Measurements from ENCODE around the gene OSCAR.

OSCAR gene

GRCh38 chr19:54081032-54081431, 19.6 kb downstream of the OSCAR start, which contains the start of gene TARM1:
TARM1 (minus strand) TSS chr19:54081365; CDS start chr19:54081340, 25 bp downstream.
- no peak for DNase-seq

- no peak for DNase-seq
Observed at GRCh38 chr19:54077334-54077733, 23.3 kb downstream of the OSCAR start.

DNA sequence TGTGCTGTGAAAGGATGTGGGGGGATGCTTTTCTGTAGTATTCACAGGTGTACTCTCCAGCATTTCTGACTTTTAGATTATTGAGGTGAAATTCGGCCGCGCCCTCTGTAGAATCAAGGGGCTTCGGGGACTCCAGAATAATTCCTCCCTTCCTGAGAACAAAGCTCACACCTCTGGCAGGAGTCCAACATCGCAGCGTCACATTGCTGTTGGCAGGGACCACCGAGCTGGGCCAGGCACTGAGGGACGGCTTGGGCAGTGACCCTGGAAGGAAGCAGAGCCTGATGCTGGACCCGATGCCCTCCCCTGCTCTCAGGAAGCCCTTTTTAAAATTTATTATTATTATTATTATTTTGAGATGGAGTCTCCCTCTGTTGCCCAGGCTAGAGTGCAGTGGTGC, 25.8 kb downstream of the OSCAR start:
- DNase-seq = no peak

GRCh38 chr19:54073829-54074228, 26.8 kb downstream of the OSCAR start:
- no peak for DNase-seq

DNA sequence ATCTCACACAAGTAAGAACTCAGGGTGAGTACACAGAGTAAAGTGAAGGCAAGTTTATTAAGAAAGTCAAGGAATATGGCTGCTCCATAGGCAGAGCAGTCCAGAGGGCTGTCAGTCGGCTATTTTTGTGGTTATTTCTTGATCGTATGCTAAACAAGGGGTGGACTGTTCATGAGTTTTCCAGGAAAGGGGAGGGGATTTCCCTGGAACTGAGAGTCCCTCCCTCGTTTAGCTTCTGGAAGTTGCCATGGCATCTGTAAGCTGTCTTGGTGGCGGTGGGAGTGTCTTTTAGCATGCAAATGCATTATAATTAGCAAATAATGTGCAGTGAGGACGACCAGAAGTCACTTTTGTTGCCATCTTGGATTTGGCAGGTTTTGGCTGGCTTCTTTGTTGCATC, 31.1 kb downstream of the OSCAR start:
- no peak for DNase-seq

DNA sequence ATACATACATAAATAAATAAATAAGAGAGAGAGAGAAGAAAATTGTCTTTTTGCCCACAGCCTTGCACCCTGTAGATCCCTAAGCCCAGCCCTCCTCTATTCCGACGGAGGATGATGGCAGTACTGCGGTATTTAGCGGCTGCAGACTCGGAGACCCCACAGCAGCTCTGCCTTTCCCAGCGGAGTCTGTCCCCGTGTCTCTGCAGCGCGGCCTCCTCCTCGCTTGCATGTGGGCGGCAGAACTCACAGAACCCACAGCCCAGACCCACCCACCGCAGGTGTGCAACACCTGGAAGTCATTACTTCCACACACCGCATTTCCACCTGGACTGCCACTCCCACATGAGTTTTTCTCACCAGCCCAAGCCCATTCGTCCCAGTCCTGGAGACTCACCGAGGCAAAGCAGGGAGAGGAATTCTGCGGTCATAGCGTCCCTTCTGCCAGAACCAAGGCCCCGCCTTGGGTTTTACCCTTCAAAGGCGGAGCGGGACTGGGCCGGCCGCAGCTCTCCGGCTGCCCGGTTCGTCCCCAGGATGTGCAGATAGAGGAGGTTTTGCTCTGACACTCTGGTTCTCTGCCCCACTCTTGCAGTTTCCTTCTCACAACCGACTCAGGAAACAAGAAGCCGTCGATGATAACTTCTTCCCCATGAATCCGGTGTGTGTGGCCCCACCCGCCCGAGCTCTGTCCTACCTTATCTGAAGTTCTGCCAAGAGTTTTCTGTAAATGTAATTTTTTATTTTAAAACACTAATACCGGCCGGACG, 37.1 kb downstream of the OSCAR start, which contains the start of gene VSTM1:
Gene VSTM1 (minus strand): TSS at position 548 of the 767 bp plus-strand sequence. CDS start 120 bp downstream, at position 428.
- no peak for DNase-seq

- DNase-seq = no peak
Observed at GRCh38 chr19:54062643-54063042, 38.0 kb downstream of the OSCAR start.

DNA sequence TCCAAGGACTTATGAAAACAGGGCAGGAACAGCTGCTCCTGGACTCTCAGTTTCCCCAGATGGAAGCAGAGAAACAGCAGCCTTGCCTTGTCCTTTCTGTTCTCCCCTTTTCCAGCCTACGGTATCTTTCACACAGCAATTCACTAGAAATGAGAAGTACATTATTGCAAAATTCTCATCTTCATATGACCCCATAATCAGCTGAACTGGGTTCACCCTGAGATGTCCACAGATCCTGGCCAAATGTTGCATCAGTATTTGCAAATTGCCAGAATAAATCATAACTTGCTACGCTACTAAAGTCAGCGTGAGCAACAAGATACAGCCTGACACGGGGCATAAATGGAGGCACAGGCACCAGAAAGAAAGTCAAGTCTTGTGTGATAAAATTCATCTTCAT, 53.0 kb downstream of the OSCAR start:
- no peak for DNase-seq

DNA sequence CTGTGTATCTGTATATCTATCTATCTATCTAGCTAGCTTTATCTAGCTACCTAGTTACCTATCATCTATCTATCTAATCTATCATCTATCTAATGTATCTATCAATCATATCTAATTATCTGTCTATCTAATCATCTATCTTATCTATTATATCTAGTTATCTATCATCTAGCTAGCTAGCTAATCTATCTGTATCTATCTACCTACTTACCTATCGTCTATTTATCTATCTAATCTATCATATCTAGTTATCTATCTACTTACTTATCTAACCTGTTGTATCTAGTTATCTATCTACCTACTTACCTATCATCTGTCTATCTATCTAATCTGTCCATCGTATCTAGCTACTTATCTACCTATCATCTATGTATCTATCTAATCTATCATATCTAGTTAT, 54.8 kb downstream of the OSCAR start:
- DNase-seq = no peak

All from activated CD4-positive, alpha-beta T cell treated with anti-CD3 and anti-CD28 coated beads, Interleukin-2, amount 50 U/mL, for 1 hour (primary cell).